ENCODE results near the gene PTPRJ. TPM values are rescaled to one million over a fixed set of nuclear protein-coding genes. Genes with fewer than 3 reads are reported as not detected.

The PTPRJ gene
- total RNA-seq, 2 donors from 2014 or later = 60.7 to 83.3 TPM

Other genes starting within 250 kb of the PTPRJ start
- gene FNBP4, start 213.2 kb upstream of the PTPRJ start, total RNA-seq = 100 to 1,000 TPM; 137 to 246 TPM
- gene NUP160, start 132.2 kb upstream of the PTPRJ start, total RNA-seq = 10 to 100 TPM; 48.0 to 78.0 TPM
- not detected for gene OR4B1, start 236.3 kb downstream of the PTPRJ start, total RNA-seq